Testis (tissue), 3 donors: Measurements from ENCODE around the gene THTPA. TPM values are rescaled to one million over a fixed set of nuclear protein-coding genes. Genes with fewer than 3 reads are reported as not detected.
A peak's percentile ranks its signal among the peaks of the same experiment; 100 is the strongest.

Experiments
- DNase-seq: peaks from one replicate; pipeline ENCODE4 v3.0.0-alpha.2; 2019
- H3K27ac ChIP-seq, 2 donors: fragments of 200-600 bp; sonication (generic); one replicate each; pipeline ENCODE4 v1.5.1; 2019
- H3K27me3 ChIP-seq: fragments of 200-600 bp; sonication (generic); one replicate; pipeline ENCODE4 v1.5.1; 2019
- H3K36me3 ChIP-seq: fragments of 200-600 bp; sonication (generic); one replicate; pipeline ENCODE4 v1.5.1; 2017; ENCODE audit warnings: low read depth; ENCODE audit errors: missing control alignments
- H3K4me1 ChIP-seq: fragments of 200-600 bp; sonication (generic); one replicate; pipeline ENCODE4 v1.5.1; 2019
- H3K4me3 ChIP-seq, 2 donors: fragments of 200-600 bp; sonication (generic); one replicate each; pipeline ENCODE4 v1.5.1; 2017 to 2019
- H3K9me3 ChIP-seq: fragments of 200-600 bp; sonication (generic); one replicate; pipeline ENCODE4 v1.5.1; 2017
- CTCF ChIP-seq, 3 experiments: fragments of 450-650 bp in 2 of 3; fragments of 200-600 bp in 1 of 3; sonication (generic) in 1 of 3; IDR thresholded peaks; one replicate each; pipeline ENCODE4 v1.5.1; 2016 to 2019; ENCODE audit warnings: antibody characterized with exemption in 3 of 3, mild to moderate bottlenecking in 2 of 3, moderate library complexity in 1 of 3
- POLR2A ChIP-seq: fragments of 450-650 bp; IDR thresholded peaks from one replicate; pipeline ENCODE4 v1.6.1; 2017; ENCODE audit warnings: antibody characterized with exemption, mild to moderate bottlenecking, moderate library complexity
- WGBS, 2 donors: methylation state at CpG; one replicate each; pipeline ENCODE4 v1.1.5; 2018; 5-methylcytosine and 5-hydroxymethylcytosine counted together
- intact Hi-C: fragments of 100-400 bp; cut with DNase I; formaldehyde crosslinking; loops from one replicate; pipeline ENCODE4 v1.15.1; 2023; ENCODE audit warnings: low total_unique reads
- polyA plus RNA-seq: library from polyadenylated mRNA; stranded (reverse); fragments of 350-450 nt; fragmentation: Illumina TruSeq; extraction: RNeasy Lipid Tissue Mini Kit (QIAGEN cat#74804); gene quantifications from one replicate; pipeline ENCODE4 v1.2.3, GENCODE V29; 2014; ENCODE audit warnings: low read depth, low replicate concordance; ENCODE audit not compliant: insufficient read depth
- total RNA-seq, 2 donors: library from RNA; depleted of rRNA; stranded (reverse); fragments of >200 nt; gene quantifications; one replicate each; pipeline ENCODE4 v1.2.3, GENCODE V29; 2016

The THTPA gene
- total and polyA plus RNA-seq, 3 donors from 2014 or later = 25.1 to 60.3 (median 34.9) TPM

- Histone ChIP-seq H3K4me3 (peak overlapping the region; percentile 40 to 54), H3K9me3 (no peaks in the 10 kb centered on the region), H3K36me3 (no peaks in the 10 kb centered on the region), H3K4me1 (no peaks in the 10 kb centered on the region), H3K27me3 (peaks cover 4% of the 10 kb centered on the region), H3K27ac (no peak overlapping the region)
- no peak for DNase-seq
- intact Hi-C loops = no loop called here
- WGBS, 2 donors = 1 to 8% methylated on average over 9 to 59 of the region's 67 CpGs
- TF ChIP-seq POLR2A (no peak), CTCF (IDR thresholded peaks at IDR 0.05) (no peak)
Observed at GRCh38 chr14:23577004-23577681, 21.1 kb downstream of the THTPA start.

DNA sequence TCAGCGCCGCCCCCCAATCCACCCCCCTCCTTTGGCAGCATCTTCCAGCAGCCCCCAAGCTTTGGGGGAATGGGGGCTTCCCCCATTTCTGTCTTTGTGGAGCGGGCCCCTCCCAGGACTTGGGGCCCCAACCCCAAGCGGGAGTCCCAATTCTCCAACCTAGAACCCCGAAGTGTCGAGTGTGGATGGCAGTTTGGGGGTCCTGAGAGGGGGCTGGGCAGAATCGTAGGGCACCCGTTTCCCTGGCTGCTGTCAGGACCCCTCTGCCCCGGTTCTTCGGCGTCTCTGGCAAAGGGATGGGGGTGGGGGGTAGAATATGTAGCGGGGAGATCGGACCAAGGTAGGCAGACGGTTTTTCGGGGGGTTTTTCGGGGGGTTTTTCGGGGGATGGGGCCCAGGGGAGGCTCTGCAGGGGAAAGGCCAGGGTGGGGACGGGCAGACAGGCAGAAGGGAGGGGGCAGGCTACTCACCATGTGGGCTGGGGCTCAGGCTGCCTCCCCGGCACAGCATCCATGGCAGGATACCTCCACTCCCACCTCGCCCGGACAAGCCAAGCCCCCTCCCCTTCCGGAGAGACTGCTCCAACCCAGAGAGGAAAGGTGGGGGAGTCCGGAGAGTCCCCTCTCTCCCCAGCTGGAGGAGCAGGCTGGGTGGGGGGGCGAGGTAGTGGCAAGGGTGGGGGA is 21.8 kb downstream of the THTPA start:
- H3K9me3 ChIP-seq = no peaks in the 10 kb centered on the region
- intact Hi-C loops = no loop called here
- no peaks in the 10 kb centered on the region for H3K4me1 ChIP-seq
- no peak overlapping the region for H3K27ac ChIP-seq
- H3K27me3 ChIP-seq = peaks cover 4% of the 10 kb centered on the region
- TF ChIP-seq CTCF (IDR thresholded peaks at IDR 0.05) (no peak), POLR2A (no peak)
- no peak for DNase-seq
- no peaks in the 10 kb centered on the region for H3K36me3 ChIP-seq
- H3K4me3 ChIP-seq = peak overlapping the region; percentile 40 to 54
- WGBS, 2 donors = 3 to 4% methylated on average over 16 to 23 of the region's 24 CpGs

GRCh38 chr14:23578560-23579310 is 22.7 kb downstream of the THTPA start, which contains the start of gene JPH4:
Gene JPH4, minus strand, starts transcription at chr14:23578790. Its CDS starts 1,337 bp downstream, at chr14:23577453.
- DNase-seq = no peak
- Histone ChIP-seq H3K27ac (no peak within 1 kb of the TSS), H3K4me3 (peak within 1 kb of the TSS; percentile 40 to 54)

DNA sequence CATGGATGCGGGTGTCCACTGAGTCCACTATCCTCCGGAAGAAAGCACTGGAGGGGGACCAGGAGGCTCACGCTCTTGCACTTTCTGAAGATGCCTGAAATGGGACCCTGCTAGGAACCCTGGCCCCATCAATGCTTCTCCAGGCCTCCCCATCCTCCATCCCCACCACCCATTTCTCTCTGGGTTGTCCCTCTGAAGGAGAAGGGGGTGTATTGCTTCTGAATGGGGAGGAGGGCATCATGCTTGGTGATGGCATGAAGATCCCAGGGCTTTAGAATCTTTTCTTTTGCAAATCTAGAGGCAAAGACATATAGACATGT is 23.2 kb downstream of the THTPA start:
- no peak for TF ChIP-seq POLR2A
- no peak for TF ChIP-seq CTCF (IDR thresholded peaks at IDR 0.05)
- no peak overlapping the region for H3K27ac ChIP-seq

More at GRCh38 chr14:23578560-23579310, 22.7 kb downstream of the THTPA start, which contains the start of gene JPH4:
- WGBS, 2 donors = 4 to 6% methylated on average over 18 of the region's 18 CpGs
- no peaks in the 10 kb centered on the region for H3K36me3 ChIP-seq
- peaks cover 4% of the 10 kb centered on the region for H3K27me3 ChIP-seq
- TF ChIP-seq POLR2A (no peak), CTCF (IDR thresholded peaks at IDR 0.05) (no peak)
- no peaks in the 10 kb centered on the region for H3K9me3 ChIP-seq
- intact Hi-C loops = no loop called here
- no peaks in the 10 kb centered on the region for H3K4me1 ChIP-seq

More for the DNA sequence above, 23.2 kb downstream of the THTPA start:
- no peak overlapping the region for H3K4me3 ChIP-seq
- H3K36me3 ChIP-seq = no peaks in the 10 kb centered on the region
- no peaks in the 10 kb centered on the region for H3K9me3 ChIP-seq
- no peaks in the 10 kb centered on the region for H3K4me1 ChIP-seq
- H3K27me3 ChIP-seq = peaks cover 4% of the 10 kb centered on the region
- intact Hi-C loops = no loop called here
- 39 to 41% methylated on average over 3 of the region's 3 CpGs for WGBS, 2 donors
- no peak for DNase-seq
